Loucy (cell line): ENCODE measurements around the gene PTPRC.

Source experiments
- H2AFZ ChIP-seq: fragments of 200-600 bp; sonication (generic); 2 replicates; pipeline ENCODE4 v1.6.0; 2016; ENCODE audit warnings: antibody characterized with exemption, mild to moderate bottlenecking, low read length, moderate library complexity
- H3F3A ChIP-seq: fragments of 200-600 bp; 2 replicates; pipeline ENCODE4 v1.6.0; 2016; ENCODE audit warnings: antibody characterized with exemption, low read depth, mild to moderate bottlenecking
- H3K27me3 ChIP-seq: fragments of 200-600 bp; sonication (generic); 2 replicates; pipeline ENCODE4 v1.6.1; 2014; ENCODE audit warnings: low read length, mild to moderate bottlenecking; ENCODE audit not compliant: insufficient read depth, poor library complexity, severe bottlenecking
- H3K36me3 ChIP-seq: fragments of 200-600 bp; sonication (generic); 2 replicates; pipeline ENCODE4 v1.6.1; 2016; ENCODE audit warnings: low read length; ENCODE audit not compliant: insufficient read depth
- H3K4me1 ChIP-seq: fragments of 200-600 bp; sonication (generic); 2 replicates; pipeline ENCODE4 v1.5.1; 2014; ENCODE audit warnings: low read length, mild to moderate bottlenecking; ENCODE audit not compliant: insufficient read depth, poor library complexity, severe bottlenecking
- H3K4me2 ChIP-seq: fragments of 200-600 bp; sonication (generic); 2 replicates; pipeline ENCODE4 v1.6.0; 2014; ENCODE audit warnings: antibody characterized with exemption, low read length, low read depth, mild to moderate bottlenecking; ENCODE audit not compliant: poor library complexity, severe bottlenecking
- H3K4me3 ChIP-seq: fragments of 200-600 bp; sonication (generic); 2 replicates; pipeline ENCODE4 v1.5.1; 2014; ENCODE audit warnings: low read length, mild to moderate bottlenecking, mixed read lengths; ENCODE audit not compliant: poor library complexity, severe bottlenecking
- H3K79me2 ChIP-seq: fragments of 200-600 bp; sonication (generic); 2 replicates; pipeline ENCODE4 v1.6.1; 2014; ENCODE audit warnings: low read length; ENCODE audit not compliant: insufficient read depth
- H3K9ac ChIP-seq: fragments of 200-600 bp; sonication (generic); 2 replicates; pipeline ENCODE4 v1.6.0; 2014; ENCODE audit warnings: mild to moderate bottlenecking, low read depth, low read length, moderate library complexity; ENCODE audit not compliant: poor library complexity, severe bottlenecking
- H3K9me2 ChIP-seq: fragments of 200-600 bp; sonication (generic); replicated peaks from 2 replicates; pipeline ENCODE4 v1.6.1; 2016; ENCODE audit warnings: low read depth, low read length, mixed read lengths
- H3K9me3 ChIP-seq: fragments of 200-600 bp; sonication (generic); 2 replicates; pipeline ENCODE4 v1.6.1; 2014; ENCODE audit warnings: mild to moderate bottlenecking, antibody characterized with exemption, low read length, low read depth; ENCODE audit not compliant: insufficient read depth
- H4K20me1 ChIP-seq: fragments of 200-600 bp; sonication (generic); 2 replicates; pipeline ENCODE4 v1.6.0; 2014; ENCODE audit warnings: antibody characterized with exemption, low read length, mild to moderate bottlenecking; ENCODE audit not compliant: insufficient read depth, poor library complexity, severe bottlenecking
- EZH2phosphoT487 ChIP-seq: fragments of 200-600 bp; IDR thresholded peaks from 2 replicates; pipeline ENCODE4 v1.6.1; 2018; ENCODE audit warnings: antibody characterized with exemption, mild to moderate bottlenecking, moderate library complexity, borderline replicate concordance
- TF ChIP-seq, protein P1 (sequence below): fragments of 200-600 bp; sonication (generic); conservative IDR thresholded peaks from 2 replicates; pipeline ENCODE4 v1.5.1; 2014; ENCODE audit warnings: mild to moderate bottlenecking, antibody characterized with exemption, low read length

PTPRC gene

GRCh38 chr1:198607714-198608113 is 31.1 kb upstream of the PTPRC start:
- no peak for TF ChIP-seq EZH2phosphoT487
- TF ChIP-seq, protein P1, sequence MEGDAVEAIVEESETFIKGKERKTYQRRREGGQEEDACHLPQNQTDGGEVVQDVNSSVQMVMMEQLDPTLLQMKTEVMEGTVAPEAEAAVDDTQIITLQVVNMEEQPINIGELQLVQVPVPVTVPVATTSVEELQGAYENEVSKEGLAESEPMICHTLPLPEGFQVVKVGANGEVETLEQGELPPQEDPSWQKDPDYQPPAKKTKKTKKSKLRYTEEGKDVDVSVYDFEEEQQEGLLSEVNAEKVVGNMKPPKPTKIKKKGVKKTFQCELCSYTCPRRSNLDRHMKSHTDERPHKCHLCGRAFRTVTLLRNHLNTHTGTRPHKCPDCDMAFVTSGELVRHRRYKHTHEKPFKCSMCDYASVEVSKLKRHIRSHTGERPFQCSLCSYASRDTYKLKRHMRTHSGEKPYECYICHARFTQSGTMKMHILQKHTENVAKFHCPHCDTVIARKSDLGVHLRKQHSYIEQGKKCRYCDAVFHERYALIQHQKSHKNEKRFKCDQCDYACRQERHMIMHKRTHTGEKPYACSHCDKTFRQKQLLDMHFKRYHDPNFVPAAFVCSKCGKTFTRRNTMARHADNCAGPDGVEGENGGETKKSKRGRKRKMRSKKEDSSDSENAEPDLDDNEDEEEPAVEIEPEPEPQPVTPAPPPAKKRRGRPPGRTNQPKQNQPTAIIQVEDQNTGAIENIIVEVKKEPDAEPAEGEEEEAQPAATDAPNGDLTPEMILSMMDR = no peak
- H3K9ac ChIP-seq = no peak overlapping the region

DNA sequence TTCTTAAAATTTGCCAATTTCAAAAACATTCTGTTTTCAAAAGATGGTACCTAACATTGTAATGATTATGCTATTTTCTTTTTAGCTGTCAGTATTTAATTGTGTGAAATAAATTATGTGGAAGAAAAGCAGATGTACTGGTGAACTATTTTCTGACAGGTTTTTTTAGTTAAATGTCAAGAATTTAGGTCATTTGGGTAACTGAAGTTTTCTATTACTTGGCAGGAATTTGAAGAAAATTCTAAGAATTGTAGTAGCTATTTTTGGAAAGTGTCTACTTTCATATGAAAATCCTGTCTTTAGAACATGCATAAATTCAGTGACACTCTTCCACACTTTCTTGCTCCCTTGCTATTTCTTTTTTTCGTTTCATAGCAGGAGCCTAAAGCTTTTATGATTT is 28.5 kb upstream of the PTPRC start:
- Histone ChIP-seq H3K79me2 (no peaks in the 10 kb centered on the region), H3K4me2 (no peak overlapping the region), H3K9me2 (no peaks in the 10 kb centered on the region), H3K36me3 (no peaks in the 10 kb centered on the region), H3K4me3 (no peak overlapping the region), H3K9me3 (no peaks in the 10 kb centered on the region), H4K20me1 (no peaks in the 10 kb centered on the region), H3K27me3 (no peaks in the 10 kb centered on the region), H3F3A (no peaks in the 10 kb centered on the region), H2AFZ (peak overlapping the region; percentile 30), H3K4me1 (peaks cover 41% of the 10 kb centered on the region), H3K9ac (no peak overlapping the region)
- TF ChIP-seq EZH2phosphoT487 = no peak
- TF ChIP-seq, protein P1 = no peak

More at GRCh38 chr1:198607714-198608113, 31.1 kb upstream of the PTPRC start:
- no peaks in the 10 kb centered on the region for H4K20me1 ChIP-seq
- H3K9me3 ChIP-seq = no peaks in the 10 kb centered on the region
- peaks cover 41% of the 10 kb centered on the region for H3K4me1 ChIP-seq
- H3K9me2 ChIP-seq = no peaks in the 10 kb centered on the region
- H2AFZ ChIP-seq = no peak overlapping the region
- H3K79me2 ChIP-seq = no peaks in the 10 kb centered on the region
- H3K36me3 ChIP-seq = no peaks in the 10 kb centered on the region
- no peak overlapping the region for H3K4me2 ChIP-seq
- no peak overlapping the region for H3K4me3 ChIP-seq
- no peaks in the 10 kb centered on the region for H3K27me3 ChIP-seq
- H3F3A ChIP-seq = no peaks in the 10 kb centered on the region

DNA sequence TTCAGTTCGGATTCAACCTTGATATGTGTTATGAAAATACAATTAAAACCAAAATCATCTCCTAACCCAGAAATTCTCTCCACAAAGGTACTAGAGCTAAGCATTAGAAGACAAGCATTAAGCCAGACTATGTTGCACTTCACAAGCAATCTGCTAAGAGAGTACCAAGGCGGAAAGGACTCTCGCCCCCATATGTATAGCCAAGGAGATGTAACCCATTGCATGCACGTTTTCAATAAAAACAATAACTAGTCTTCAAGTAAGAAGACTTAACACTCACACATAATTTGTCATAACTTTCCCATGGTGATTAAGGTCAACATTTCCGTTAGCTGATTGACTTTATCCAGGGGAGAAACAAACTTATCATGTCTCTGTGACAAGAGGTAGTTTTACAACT is 27.6 kb upstream of the PTPRC start:
- no peak overlapping the region for H3K4me3 ChIP-seq
- no peaks in the 10 kb centered on the region for H3K9me3 ChIP-seq
- no peaks in the 10 kb centered on the region for H4K20me1 ChIP-seq
- H3K36me3 ChIP-seq = no peaks in the 10 kb centered on the region
- H3K9me2 ChIP-seq = no peaks in the 10 kb centered on the region
- TF ChIP-seq EZH2phosphoT487 = no peak
- TF ChIP-seq, protein P1 = no peak
- H3F3A ChIP-seq = no peaks in the 10 kb centered on the region
- H3K79me2 ChIP-seq = no peaks in the 10 kb centered on the region
- H3K9ac ChIP-seq = no peak overlapping the region
- peaks cover 35% of the 10 kb centered on the region for H3K4me1 ChIP-seq
- H2AFZ ChIP-seq = no peak overlapping the region; the same call in 1 of the 2 replicates
- no peak overlapping the region for H3K4me2 ChIP-seq
- H3K27me3 ChIP-seq = no peaks in the 10 kb centered on the region
